ENCODE data around the gene MYO7B.

GRCh38 chr2:127510073-127510472 is 25.4 kb upstream of the MYO7B start:
- TF ChIP-seq CTCF (IDR thresholded peaks at IDR 0.05; ENCODE audit: low read length) (no peak), EZH2 (optimal IDR thresholded peaks at IDR 0.05; ENCODE audit: low read depth, low read length) (no peak), EZH2phosphoT487 (IDR thresholded peaks at IDR 0.05; ENCODE audit: low read length) (no peak)
